ENCODE measurements around the gene RNF13.

RNF13 gene

GRCh38 chr3:150005243-150006112 lies 192.5 kb downstream of the RNF13 start:
- DNase-seq, result no peak

GRCh38 chr3:150006794-150007193 lies 193.8 kb downstream of the RNF13 start:
- no peak for DNase-seq
